Measurements from ENCODE around the gene DEFB125.
"Not testable (repeated sequence)": the region's sequence is repeated elsewhere in the genome, so short reads cannot be mapped to it uniquely, and the experiment has no call there.

Gene DEFB125

GRCh38 chr20:101975-102374 is 14.5 kb downstream of the DEFB125 start:
- H4K20me1 ChIP-seq (ENCODE audit: insufficient read depth, low read length), result 0 out of 2 replicates have a peak, but pooled peaks cover 3% of the 10 kb centered on the region
- no peaks in the 10 kb centered on the region for H3K79me2 ChIP-seq (ENCODE audit: insufficient read depth, low read length)
- no peak overlapping the region for H2AFZ ChIP-seq (ENCODE audit: low read depth, low read length)
- no peak overlapping the region for H3K9ac ChIP-seq (ENCODE audit: low read depth, low read length)
- no peaks in the 10 kb centered on the region for H3K4me1 ChIP-seq (ENCODE audit: insufficient read depth, low read length)
- no peak overlapping the region for H3K4me3 ChIP-seq (ENCODE audit: low read depth in 1 of 2, low read length in 2 of 2)
- H3K36me3 ChIP-seq (ENCODE audit: insufficient read depth, low read length), result no peaks in the 10 kb centered on the region
- H3K27me3 ChIP-seq (ENCODE audit: insufficient read depth, low read length, poor library complexity), result peaks cover 9% of the 10 kb centered on the region
- no peak overlapping the region for H3K4me2 ChIP-seq (ENCODE audit: insufficient read depth, low read length)
- no peaks in the 10 kb centered on the region for H3K9me3 ChIP-seq (ENCODE audit: insufficient read depth, low read length, severe bottlenecking)
- H3K27ac ChIP-seq (ENCODE audit: low read length), result no peak overlapping the region
- ATAC-seq (ENCODE audit: insufficient read depth, low read depth), result no peak
- DNase-seq, result no peak
- TF ChIP-seq CTCF (IDR thresholded peaks at IDR 0.05; ENCODE audit: borderline replicate concordance, extremely low read depth, low read length, poor library complexity, severe bottlenecking) (no peak), EZH2 (IDR thresholded peaks at IDR 0.05; ENCODE audit: borderline replicate concordance, low read depth, low read length, severe bottlenecking) (no peak)

- Histone ChIP-seq H3K36me3 (ENCODE audit: insufficient read depth, low read length) (no peaks in the 10 kb centered on the region), H3K4me3 (ENCODE audit: low read depth in 1 of 2, low read length in 2 of 2) (no peak overlapping the region), H3K9me3 (ENCODE audit: insufficient read depth, low read length, severe bottlenecking) (no peaks in the 10 kb centered on the region), H3K27me3 (ENCODE audit: insufficient read depth, low read length, poor library complexity) (peaks cover 12% of the 10 kb centered on the region), H4K20me1 (ENCODE audit: insufficient read depth, low read length) (0 out of 2 replicates have a peak, but pooled peaks cover 3% of the 10 kb centered on the region), H3K79me2 (ENCODE audit: insufficient read depth, low read length) (no peaks in the 10 kb centered on the region), H3K4me2 (ENCODE audit: insufficient read depth, low read length) (no peak overlapping the region), H2AFZ (ENCODE audit: low read depth, low read length) (no peak overlapping the region), H3K4me1 (ENCODE audit: insufficient read depth, low read length) (no peaks in the 10 kb centered on the region), H3K9ac (ENCODE audit: low read depth, low read length) (no peak overlapping the region), H3K27ac (ENCODE audit: low read length) (no peak overlapping the region)
- DNase-seq (no peak), ATAC-seq (ENCODE audit: insufficient read depth, low read depth) (no peak)
- TF ChIP-seq EZH2 (IDR thresholded peaks at IDR 0.05; ENCODE audit: borderline replicate concordance, low read depth, low read length, severe bottlenecking), result no peak
- no peak for TF ChIP-seq CTCF (IDR thresholded peaks at IDR 0.05; ENCODE audit: borderline replicate concordance, extremely low read depth, low read length, poor library complexity, severe bottlenecking)
Observed at GRCh38 chr20:103456-103855, 16.0 kb downstream of the DEFB125 start.

GRCh38 chr20:112396-112795 is 24.9 kb downstream of the DEFB125 start:
- DNase-seq, result no peak
- TF ChIP-seq EZH2 (IDR thresholded peaks at IDR 0.05; ENCODE audit: borderline replicate concordance, low read depth, low read length, severe bottlenecking), result no peak
- Histone ChIP-seq H3K9me3 (ENCODE audit: insufficient read depth, low read length, severe bottlenecking) (peaks cover 6% of the 10 kb centered on the region), H3K27ac (ENCODE audit: low read length) (no peak overlapping the region), H4K20me1 (ENCODE audit: insufficient read depth, low read length) (no peaks in the 10 kb centered on the region), H3K79me2 (ENCODE audit: insufficient read depth, low read length) (no peaks in the 10 kb centered on the region), H3K36me3 (ENCODE audit: insufficient read depth, low read length) (no peaks in the 10 kb centered on the region), H3K4me2 (ENCODE audit: insufficient read depth, low read length) (no peak overlapping the region), H3K27me3 (ENCODE audit: insufficient read depth, low read length, poor library complexity) (peaks cover 2% of the 10 kb centered on the region), H3K4me3 (ENCODE audit: low read depth in 1 of 2, low read length in 2 of 2) (no peak overlapping the region), H3K9ac (ENCODE audit: low read depth, low read length) (no peak overlapping the region), H3K4me1 (ENCODE audit: insufficient read depth, low read length) (no peaks in the 10 kb centered on the region), H2AFZ (ENCODE audit: low read depth, low read length) (no peak overlapping the region)
- no peak for ATAC-seq (ENCODE audit: insufficient read depth, low read depth)

DNA sequence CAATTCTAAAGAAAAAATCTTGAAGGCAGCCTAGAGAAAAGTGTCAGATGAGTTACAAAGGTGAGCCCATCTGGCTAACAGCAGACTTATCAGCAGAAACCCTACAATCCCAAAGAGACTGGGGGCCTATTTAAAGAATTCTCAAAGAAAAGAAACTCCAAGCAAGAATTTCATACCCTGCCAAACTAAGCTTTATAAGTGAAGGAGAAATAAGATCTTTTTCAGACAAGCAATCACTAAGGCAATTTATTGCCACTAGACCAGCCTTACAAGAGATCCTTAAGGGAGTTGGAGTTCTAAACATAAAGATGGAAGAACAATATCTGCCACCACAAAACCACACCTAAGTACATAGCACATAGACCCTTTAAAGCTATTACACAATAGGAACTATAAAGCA is 30.0 kb downstream of the DEFB125 start:
- peaks cover 6% of the 10 kb centered on the region for H3K9me3 ChIP-seq (ENCODE audit: insufficient read depth, low read length, severe bottlenecking)
- no peaks in the 10 kb centered on the region for H3K4me1 ChIP-seq (ENCODE audit: insufficient read depth, low read length)
- no peaks in the 10 kb centered on the region for H3K27me3 ChIP-seq (ENCODE audit: insufficient read depth, low read length, poor library complexity)
- H3K36me3 ChIP-seq (ENCODE audit: insufficient read depth, low read length), result no peaks in the 10 kb centered on the region
- TF ChIP-seq CTCF (IDR thresholded peaks at IDR 0.05; ENCODE audit: borderline replicate concordance, extremely low read depth, low read length, poor library complexity, severe bottlenecking) (no peak), EZH2 (IDR thresholded peaks at IDR 0.05; ENCODE audit: borderline replicate concordance, low read depth, low read length, severe bottlenecking) (no peak)
- H3K79me2 ChIP-seq (ENCODE audit: insufficient read depth, low read length), result no peaks in the 10 kb centered on the region
- H3K27ac ChIP-seq (ENCODE audit: low read length), result no peak overlapping the region
- no peak overlapping the region for H3K9ac ChIP-seq (ENCODE audit: low read depth, low read length)
- DNase-seq (no peak), ATAC-seq (ENCODE audit: insufficient read depth, low read depth) (no peak)
- H3K4me2 ChIP-seq (ENCODE audit: insufficient read depth, low read length), result no peak overlapping the region
- H2AFZ ChIP-seq (ENCODE audit: low read depth, low read length), result no peak overlapping the region
- H3K4me3 ChIP-seq (ENCODE audit: low read depth in 1 of 2, low read length in 2 of 2), result no peak overlapping the region
- H4K20me1 ChIP-seq (ENCODE audit: insufficient read depth, low read length), result no peaks in the 10 kb centered on the region

DNA sequence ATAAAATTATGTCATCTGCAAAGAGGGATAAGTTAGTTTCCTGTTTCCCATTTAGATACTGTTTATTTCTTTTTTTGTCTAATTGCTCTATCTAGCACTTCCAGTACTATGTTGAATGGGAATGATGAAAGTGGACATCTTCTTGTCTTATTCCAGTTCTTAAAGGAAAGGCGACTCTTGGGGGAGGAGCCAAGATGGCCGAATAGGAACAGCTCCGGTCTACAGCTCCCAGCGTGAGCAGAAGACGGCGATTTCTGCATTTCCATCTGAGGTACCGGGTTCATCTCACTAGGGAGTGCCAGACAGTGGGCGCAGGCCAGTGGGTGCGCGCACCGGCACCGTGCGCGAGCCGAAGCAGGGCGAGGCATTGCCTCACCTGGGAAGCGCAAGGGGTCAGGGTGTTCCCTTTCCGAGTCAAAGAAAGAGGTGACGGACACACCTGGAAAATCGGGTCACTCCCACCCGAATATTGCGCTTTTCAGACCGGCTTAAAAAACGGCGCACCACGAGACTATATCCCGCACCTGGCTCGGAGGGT is 42.4 kb downstream of the DEFB125 start:
- not testable (repeated sequence) for H3K4me2 ChIP-seq (ENCODE audit: insufficient read depth, low read length); H3K4me1 ChIP-seq (ENCODE audit: insufficient read depth, low read length); H3K27ac ChIP-seq (ENCODE audit: low read length); H4K20me1 ChIP-seq (ENCODE audit: insufficient read depth, low read length); H2AFZ ChIP-seq (ENCODE audit: low read depth, low read length); ATAC-seq (ENCODE audit: insufficient read depth, low read depth); DNase-seq; H3K36me3 ChIP-seq (ENCODE audit: insufficient read depth, low read length); H3K27me3 ChIP-seq (ENCODE audit: insufficient read depth, low read length, poor library complexity); H3K79me2 ChIP-seq (ENCODE audit: insufficient read depth, low read length); H3K9ac ChIP-seq (ENCODE audit: low read depth, low read length); H3K9me3 ChIP-seq (ENCODE audit: insufficient read depth, low read length, severe bottlenecking); H3K4me3 ChIP-seq (ENCODE audit: low read depth in 1 of 2, low read length in 2 of 2)

Data from DND-41 (cell line).